DOHH2 (cell line): ENCODE data around the gene TSPAN4.

Experiments
- H3F3A ChIP-seq: fragments of 200-600 bp; sonication (generic), shearing (Covaris generic); 2 replicates; pipeline ENCODE4 v1.6.0; 2016; ENCODE audit warnings: antibody characterized with exemption, mild to moderate bottlenecking; ENCODE audit not compliant: control insufficient read depth, insufficient read depth
- H3K27ac ChIP-seq: fragments of 200-600 bp; sonication (generic); 2 replicates; pipeline ENCODE4 v1.5.1; 2014; ENCODE audit warnings: low read depth, mild to moderate bottlenecking, low read length, moderate library complexity
- H3K27me3 ChIP-seq: fragments of 200-600 bp; sonication (generic); 2 replicates; pipeline ENCODE4 v1.6.1; 2014; ENCODE audit warnings: mild to moderate bottlenecking, low read length, mixed read lengths; ENCODE audit not compliant: control insufficient read depth
- H3K36me3 ChIP-seq: fragments of 200-600 bp; sonication (generic); 2 replicates; pipeline ENCODE4 v1.6.1; 2014; ENCODE audit warnings: mild to moderate bottlenecking, low read length, moderate library complexity, mixed read lengths; ENCODE audit not compliant: control insufficient read depth
- H3K4me1 ChIP-seq: fragments of 200-600 bp; sonication (generic); 2 replicates; pipeline ENCODE4 v1.6.1; 2014; ENCODE audit warnings: mild to moderate bottlenecking, low read length, mixed read lengths; ENCODE audit not compliant: control insufficient read depth
- H3K4me2 ChIP-seq: fragments of 200-600 bp; sonication (generic); 2 replicates; pipeline ENCODE4 v1.6.0; 2014; ENCODE audit warnings: mild to moderate bottlenecking, low read length, moderate library complexity
- H3K4me3 ChIP-seq: fragments of 200-600 bp; sonication (generic); 2 replicates; pipeline ENCODE4 v1.5.1; 2014; ENCODE audit warnings: mild to moderate bottlenecking, low read length, mixed read lengths
- H3K79me2 ChIP-seq: fragments of 200-600 bp; sonication (generic); 2 replicates; pipeline ENCODE4 v1.6.1; 2014; ENCODE audit warnings: mild to moderate bottlenecking, low read length, mixed read lengths; ENCODE audit not compliant: control insufficient read depth
- H3K9me2 ChIP-seq: fragments of 200-600 bp; sonication (generic); replicated peaks from 2 replicates; pipeline ENCODE4 v1.6.1; 2014; ENCODE audit warnings: mild to moderate bottlenecking, low read length, mixed read lengths; ENCODE audit not compliant: control insufficient read depth
- H3K9me3 ChIP-seq: fragments of 200-600 bp; sonication (generic); 2 replicates; pipeline ENCODE4 v1.6.1; 2014; ENCODE audit warnings: antibody characterized with exemption, low read length, mixed read lengths; ENCODE audit not compliant: control insufficient read depth, insufficient read depth
- H4K20me1 ChIP-seq: fragments of 200-600 bp; sonication (generic); 2 replicates; pipeline ENCODE4 v1.6.0; 2014; ENCODE audit warnings: low read depth, mild to moderate bottlenecking, antibody characterized with exemption, low read length, moderate library complexity; ENCODE audit not compliant: control insufficient read depth, insufficient read depth
- EZH2phosphoT487 ChIP-seq: fragments of 200-600 bp; sonication (generic); IDR thresholded peaks from 2 replicates; pipeline ENCODE4 v1.6.1; 2017; ENCODE audit warnings: borderline replicate concordance, mild to moderate bottlenecking, antibody characterized with exemption, low read length, moderate library complexity, mixed read lengths
- TF ChIP-seq, protein P1 (sequence below): fragments of 200-600 bp; sonication (generic); IDR thresholded peaks from one replicate; pipeline ENCODE4 v1.5.1; 2014; ENCODE audit warnings: antibody characterized with exemption, mild to moderate bottlenecking, low read depth, low read length; ENCODE audit not compliant: poor library complexity, severe bottlenecking

Gene TSPAN4

DNA sequence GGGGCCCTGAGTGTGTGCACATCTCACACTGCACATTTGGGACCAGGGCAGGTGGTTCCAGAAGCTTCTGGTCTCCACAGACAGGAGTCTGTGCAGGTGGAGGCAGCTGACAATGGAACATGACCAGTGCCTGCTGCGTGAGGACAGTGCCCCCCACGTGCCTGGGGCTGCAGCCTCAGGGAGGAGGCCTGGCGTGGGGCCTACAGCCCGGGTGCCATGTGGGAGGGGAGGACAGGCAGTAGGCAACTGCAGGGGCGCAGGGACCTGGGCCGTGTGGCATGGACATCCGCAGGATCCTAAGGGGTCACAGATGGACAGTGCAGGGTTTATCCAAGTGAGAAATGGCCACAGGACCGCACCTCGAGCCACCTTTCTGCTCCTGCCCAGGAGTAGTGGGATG is 28.8 kb downstream of the TSPAN4 start:
- Histone ChIP-seq H3K79me2 (no peaks in the 10 kb centered on the region), H3K36me3 (no peaks in the 10 kb centered on the region), H4K20me1 (no peaks in the 10 kb centered on the region; the same call in 1 of the 2 replicates), H3K27me3 (no peaks in the 10 kb centered on the region), H3K4me1 (no peaks in the 10 kb centered on the region), H3K4me3 (no peak overlapping the region), H3F3A (no peaks in the 10 kb centered on the region), H3K27ac (no peak overlapping the region), H3K4me2 (no peak overlapping the region), H3K9me2 (no peaks in the 10 kb centered on the region), H3K9me3 (no peaks in the 10 kb centered on the region)
- no peak for TF ChIP-seq EZH2phosphoT487
- TF ChIP-seq, protein P1, sequence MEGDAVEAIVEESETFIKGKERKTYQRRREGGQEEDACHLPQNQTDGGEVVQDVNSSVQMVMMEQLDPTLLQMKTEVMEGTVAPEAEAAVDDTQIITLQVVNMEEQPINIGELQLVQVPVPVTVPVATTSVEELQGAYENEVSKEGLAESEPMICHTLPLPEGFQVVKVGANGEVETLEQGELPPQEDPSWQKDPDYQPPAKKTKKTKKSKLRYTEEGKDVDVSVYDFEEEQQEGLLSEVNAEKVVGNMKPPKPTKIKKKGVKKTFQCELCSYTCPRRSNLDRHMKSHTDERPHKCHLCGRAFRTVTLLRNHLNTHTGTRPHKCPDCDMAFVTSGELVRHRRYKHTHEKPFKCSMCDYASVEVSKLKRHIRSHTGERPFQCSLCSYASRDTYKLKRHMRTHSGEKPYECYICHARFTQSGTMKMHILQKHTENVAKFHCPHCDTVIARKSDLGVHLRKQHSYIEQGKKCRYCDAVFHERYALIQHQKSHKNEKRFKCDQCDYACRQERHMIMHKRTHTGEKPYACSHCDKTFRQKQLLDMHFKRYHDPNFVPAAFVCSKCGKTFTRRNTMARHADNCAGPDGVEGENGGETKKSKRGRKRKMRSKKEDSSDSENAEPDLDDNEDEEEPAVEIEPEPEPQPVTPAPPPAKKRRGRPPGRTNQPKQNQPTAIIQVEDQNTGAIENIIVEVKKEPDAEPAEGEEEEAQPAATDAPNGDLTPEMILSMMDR, result no peak

DNA sequence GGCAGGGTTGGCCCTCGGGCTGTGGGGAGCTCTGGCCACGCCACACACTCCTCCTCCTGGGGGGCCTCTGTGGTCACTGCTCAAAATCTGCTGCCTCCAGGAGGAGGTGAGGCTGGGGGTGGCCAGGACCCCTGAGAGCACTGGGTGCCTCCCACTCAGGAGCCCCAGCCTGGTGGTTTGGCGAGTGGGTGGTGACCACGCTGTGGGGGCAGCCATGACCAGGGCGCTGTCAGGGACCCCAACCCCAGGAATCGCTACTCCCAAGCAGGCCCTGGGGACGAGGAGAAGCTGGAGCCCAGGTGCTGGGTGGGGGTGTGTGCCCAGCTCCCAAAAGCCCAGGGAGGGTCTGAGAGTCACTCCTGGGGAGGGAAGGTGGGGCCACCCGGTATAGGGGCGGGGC is 30.1 kb downstream of the TSPAN4 start:
- H3K27me3 ChIP-seq, result no peaks in the 10 kb centered on the region
- no peaks in the 10 kb centered on the region for H3K9me2 ChIP-seq
- no peaks in the 10 kb centered on the region for H3K4me1 ChIP-seq
- H3F3A ChIP-seq, result 0 out of 2 replicates have a peak, but pooled peaks cover 2% of the 10 kb centered on the region
- H3K4me3 ChIP-seq, result no peak overlapping the region
- no peak for TF ChIP-seq EZH2phosphoT487
- TF ChIP-seq, protein P1, result no peak
- no peak overlapping the region for H3K4me2 ChIP-seq
- H3K79me2 ChIP-seq, result no peaks in the 10 kb centered on the region
- H3K36me3 ChIP-seq, result no peaks in the 10 kb centered on the region
- H3K27ac ChIP-seq, result no peak overlapping the region
- H3K9me3 ChIP-seq, result no peaks in the 10 kb centered on the region
- H4K20me1 ChIP-seq, result no peaks in the 10 kb centered on the region; the same call in 1 of the 2 replicates

DNA sequence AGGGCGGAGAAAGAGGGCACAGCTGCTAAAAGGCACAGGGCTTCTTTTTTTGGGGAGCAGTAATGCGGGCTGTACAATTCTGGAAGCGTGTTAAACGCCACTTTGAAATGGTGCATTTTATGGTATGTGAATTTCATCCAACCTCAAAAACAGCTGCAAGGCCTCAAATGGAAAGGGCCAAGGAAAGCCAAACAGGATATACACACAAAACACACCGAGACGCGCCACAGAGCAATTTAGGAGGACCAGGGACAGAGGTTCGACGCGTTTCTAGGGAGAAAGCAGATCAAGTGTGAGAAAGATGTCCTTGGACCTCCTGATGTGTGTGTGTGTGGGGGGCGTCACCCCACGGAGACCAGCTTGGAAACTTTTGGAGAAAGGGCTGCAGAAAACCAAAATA is 31.1 kb downstream of the TSPAN4 start:
- Histone ChIP-seq H3K9me2 (no peaks in the 10 kb centered on the region), H3K4me1 (no peaks in the 10 kb centered on the region), H3K36me3 (no peaks in the 10 kb centered on the region), H4K20me1 (no peaks in the 10 kb centered on the region; the same call in 1 of the 2 replicates), H3K27ac (no peak overlapping the region), H3K79me2 (no peaks in the 10 kb centered on the region), H3K4me3 (no peak overlapping the region), H3K4me2 (no peak overlapping the region), H3K9me3 (no peaks in the 10 kb centered on the region), H3K27me3 (no peaks in the 10 kb centered on the region), H3F3A (0 out of 2 replicates have a peak, but pooled peaks cover 2% of the 10 kb centered on the region)
- no peak for TF ChIP-seq EZH2phosphoT487
- TF ChIP-seq, protein P1, result no peak

DNA sequence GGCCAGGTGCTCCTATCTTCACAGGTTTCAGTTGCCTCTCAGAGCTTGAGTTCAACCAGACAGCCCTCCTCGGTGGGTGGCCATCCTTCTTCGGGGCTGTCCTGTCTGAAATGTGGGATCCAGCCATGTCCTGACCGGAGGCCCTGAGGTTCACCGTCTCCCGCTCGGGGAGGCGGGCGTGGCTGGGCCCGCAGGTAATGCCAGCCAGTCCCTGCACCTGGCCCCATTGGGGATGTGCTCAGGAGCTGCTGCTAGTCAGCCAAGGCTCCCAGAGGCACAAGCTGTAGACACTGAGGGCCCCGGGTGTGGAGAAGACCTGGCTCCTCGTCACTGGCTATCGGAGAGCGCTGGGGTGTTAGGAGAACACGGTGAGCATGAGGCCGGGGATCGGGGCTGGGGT is 32.6 kb downstream of the TSPAN4 start:
- Histone ChIP-seq H3K36me3 (peaks cover 10% of the 10 kb centered on the region), H3K27me3 (no peaks in the 10 kb centered on the region), H3K9me3 (no peaks in the 10 kb centered on the region), H3K9me2 (no peaks in the 10 kb centered on the region), H3F3A (0 out of 2 replicates have a peak, but pooled peaks cover 2% of the 10 kb centered on the region), H3K4me1 (no peaks in the 10 kb centered on the region), H3K4me2 (no peak overlapping the region), H3K27ac (no peak overlapping the region), H3K4me3 (no peak overlapping the region), H4K20me1 (no peaks in the 10 kb centered on the region; the same call in 1 of the 2 replicates), H3K79me2 (no peaks in the 10 kb centered on the region)
- no peak for TF ChIP-seq EZH2phosphoT487
- TF ChIP-seq, protein P1, result no peak
